ENCODE measurements around the gene FYB2.

DNA sequence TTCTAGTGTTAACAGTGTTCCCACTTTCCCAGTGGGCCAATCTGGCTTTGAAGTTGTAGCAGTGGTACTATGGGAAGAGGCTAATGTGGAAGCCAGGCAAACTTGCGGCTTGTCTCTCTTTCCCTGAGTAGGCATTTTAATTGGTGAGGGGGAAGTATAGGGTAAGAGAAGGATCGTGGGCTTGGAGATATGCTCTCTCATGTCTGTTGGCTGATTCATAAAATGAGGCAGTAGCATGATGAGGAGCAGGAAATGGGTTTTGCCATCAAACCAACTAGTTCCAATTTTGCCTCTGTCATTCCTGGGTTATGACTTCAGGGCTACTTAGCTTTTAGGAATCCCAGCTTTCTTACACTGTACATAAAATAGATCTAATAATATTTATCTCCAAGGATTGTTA is 47.5 kb upstream of the FYB2 start:
- TF ChIP-seq EZH2 (IDR thresholded peaks at IDR 0.05; ENCODE audit: low read length, unreplicated experiment) (no peak), CTCF (conservative IDR thresholded peaks at IDR 0.05; ENCODE audit: low read depth, low read length) (no peak), EZH2phosphoT487 (IDR thresholded peaks at IDR 0.05; ENCODE audit: borderline replicate concordance, low read length) (no peak)

Data from PC-3 (cell line).